Body of pancreas (tissue), 4 donors: ENCODE measurements around the gene TM9SF4. TPM values are rescaled to one million over a fixed set of nuclear protein-coding genes. Genes with fewer than 3 reads are reported as not detected.

ENCODE experiments used
- ATAC-seq: fragments of 150-250 bp; one replicate; pipeline ENCODE4 v1.9.1; 2016
- DNase-seq, 4 donors: peaks; one replicate each; pipeline ENCODE4 v3.0.0-alpha.2; 2019
- H3K27ac ChIP-seq, 4 donors: fragments of 200-600 bp; sonication (generic); 1 replicate in 3 of 4; 2 replicates in 1 of 4; pipeline versions ENCODE4 v1.5.1 to v1.6.1; 2016 to 2019; ENCODE audit warnings: mild to moderate bottlenecking in 1 of 4, mixed read lengths in 1 of 4, moderate library complexity in 1 of 4
- H3K27me3 ChIP-seq, 2 donors: fragments of 200-600 bp; sonication (generic); one replicate each; pipeline ENCODE4 v1.6.0; 2016; ENCODE audit warnings: mild to moderate bottlenecking in 1 of 2
- H3K36me3 ChIP-seq, 2 donors: fragments of 200-600 bp; sonication (generic); replicated peaks in 1 of 2; 2 replicates each; pipeline ENCODE4 v1.5.1; 2016; ENCODE audit warnings: low read depth in 2 of 2; ENCODE audit not compliant: insufficient read depth in 1 of 2
- H3K4me1 ChIP-seq: fragments of 200-600 bp; sonication (generic); one replicate; pipeline ENCODE4 v1.6.0; 2016
- H3K4me3 ChIP-seq, 2 donors: fragments of 200-600 bp; sonication (generic); 1 replicate in 1 of 2; 2 replicates in 1 of 2; pipeline ENCODE4 v1.5.1; 2016 to 2019
- H3K9me3 ChIP-seq, 3 donors: fragments of 200-600 bp; sonication (generic); 1 replicate in 2 of 3; 2 replicates in 1 of 3; pipeline ENCODE4 v1.5.1; 2016
- POLR2A ChIP-seq, 3 donors: fragments of 450-650 bp; IDR thresholded peaks; one replicate each; pipeline ENCODE4 v1.6.1; 2016; ENCODE audit warnings: antibody characterized with exemption in 3 of 3, mild to moderate bottlenecking in 2 of 3
- WGBS, 2 donors: methylation state at CpG; one replicate each; pipeline ENCODE4 v1.1.5; 2017; 5-methylcytosine and 5-hydroxymethylcytosine counted together
- intact Hi-C: fragments of 100-400 bp; cut with DNase I; formaldehyde crosslinking; loops from one replicate; pipeline ENCODE4 v1.15.1; 2023
- total RNA-seq, 2 donors: library from RNA; depleted of rRNA; stranded (reverse); fragments of >200 nt; gene quantifications; one replicate each; pipeline ENCODE4 v1.1.0, GENCODE V29; 2016
- TF ChIP-seq, protein P1 (sequence below), 7 experiments: fragments of 450-650 bp in 4 of 7; fragments of 200-600 bp in 3 of 7; sonication (generic) in 3 of 7; IDR thresholded peaks; one replicate each; pipeline ENCODE4 v1.5.1; 2016 to 2019; ENCODE audit warnings: antibody characterized with exemption in 7 of 7

Gene TM9SF4
- total RNA-seq, 2 donors from 2014 or later: 16.9 to 27.0 TPM

DNA sequence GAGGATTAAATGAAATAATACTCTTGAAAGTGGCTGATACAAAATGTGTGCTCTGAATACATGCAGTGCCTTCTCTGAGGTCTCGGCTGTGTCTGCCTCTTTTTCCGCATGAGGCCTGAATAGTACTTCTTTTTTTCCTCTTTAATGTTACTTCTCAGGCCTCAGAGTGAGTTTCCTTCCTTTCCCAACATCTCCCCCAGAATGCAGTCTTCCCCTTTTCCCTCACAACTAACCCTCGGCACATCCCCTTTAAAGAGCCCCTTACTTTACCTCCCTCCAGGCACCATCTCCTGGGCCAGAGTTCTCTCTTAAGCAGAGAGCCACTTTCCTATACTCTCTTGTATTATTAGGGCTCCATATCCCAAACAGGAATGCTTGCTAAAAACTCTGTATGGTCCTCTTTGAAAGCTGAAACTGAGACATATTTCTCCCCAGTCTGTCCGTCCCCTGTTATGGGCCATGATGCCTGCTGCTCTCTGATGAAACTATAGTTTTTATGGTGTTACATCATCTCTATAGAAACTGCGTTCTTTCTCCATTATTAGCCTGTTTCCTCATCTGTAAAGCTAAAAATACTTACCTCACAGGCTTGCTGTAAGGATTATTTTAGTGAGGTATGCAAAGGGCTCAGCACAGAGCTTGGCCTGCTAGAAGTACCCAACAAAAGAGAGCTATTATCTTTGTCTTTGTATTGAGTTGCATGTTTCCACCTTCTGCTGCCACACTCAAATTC, 95.8 kb downstream of the TM9SF4 start:
- Histone ChIP-seq H3K27me3 (no peaks in the 10 kb centered on the region), H3K36me3 (peaks cover 0 to 2% of the 10 kb centered on the region in 2 donors), H3K27ac (peak overlapping the region; percentile 21 to 93 (median 90)), H3K4me3 (no peak overlapping the region), H3K4me1 (peaks cover 82% of the 10 kb centered on the region), H3K9me3 (no peaks in the 10 kb centered on the region)
- WGBS, 2 donors: 24 to 42% methylated on average over 5 of the region's 5 CpGs
- intact Hi-C loops: no loop called here
- ATAC-seq: no peak
- TF ChIP-seq POLR2A (IDR thresholded peaks at IDR 0.05): no peak
- TF ChIP-seq, protein P1, sequence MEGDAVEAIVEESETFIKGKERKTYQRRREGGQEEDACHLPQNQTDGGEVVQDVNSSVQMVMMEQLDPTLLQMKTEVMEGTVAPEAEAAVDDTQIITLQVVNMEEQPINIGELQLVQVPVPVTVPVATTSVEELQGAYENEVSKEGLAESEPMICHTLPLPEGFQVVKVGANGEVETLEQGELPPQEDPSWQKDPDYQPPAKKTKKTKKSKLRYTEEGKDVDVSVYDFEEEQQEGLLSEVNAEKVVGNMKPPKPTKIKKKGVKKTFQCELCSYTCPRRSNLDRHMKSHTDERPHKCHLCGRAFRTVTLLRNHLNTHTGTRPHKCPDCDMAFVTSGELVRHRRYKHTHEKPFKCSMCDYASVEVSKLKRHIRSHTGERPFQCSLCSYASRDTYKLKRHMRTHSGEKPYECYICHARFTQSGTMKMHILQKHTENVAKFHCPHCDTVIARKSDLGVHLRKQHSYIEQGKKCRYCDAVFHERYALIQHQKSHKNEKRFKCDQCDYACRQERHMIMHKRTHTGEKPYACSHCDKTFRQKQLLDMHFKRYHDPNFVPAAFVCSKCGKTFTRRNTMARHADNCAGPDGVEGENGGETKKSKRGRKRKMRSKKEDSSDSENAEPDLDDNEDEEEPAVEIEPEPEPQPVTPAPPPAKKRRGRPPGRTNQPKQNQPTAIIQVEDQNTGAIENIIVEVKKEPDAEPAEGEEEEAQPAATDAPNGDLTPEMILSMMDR (IDR thresholded peaks at IDR 0.05): no peak
- DNase-seq: no peak

DNA sequence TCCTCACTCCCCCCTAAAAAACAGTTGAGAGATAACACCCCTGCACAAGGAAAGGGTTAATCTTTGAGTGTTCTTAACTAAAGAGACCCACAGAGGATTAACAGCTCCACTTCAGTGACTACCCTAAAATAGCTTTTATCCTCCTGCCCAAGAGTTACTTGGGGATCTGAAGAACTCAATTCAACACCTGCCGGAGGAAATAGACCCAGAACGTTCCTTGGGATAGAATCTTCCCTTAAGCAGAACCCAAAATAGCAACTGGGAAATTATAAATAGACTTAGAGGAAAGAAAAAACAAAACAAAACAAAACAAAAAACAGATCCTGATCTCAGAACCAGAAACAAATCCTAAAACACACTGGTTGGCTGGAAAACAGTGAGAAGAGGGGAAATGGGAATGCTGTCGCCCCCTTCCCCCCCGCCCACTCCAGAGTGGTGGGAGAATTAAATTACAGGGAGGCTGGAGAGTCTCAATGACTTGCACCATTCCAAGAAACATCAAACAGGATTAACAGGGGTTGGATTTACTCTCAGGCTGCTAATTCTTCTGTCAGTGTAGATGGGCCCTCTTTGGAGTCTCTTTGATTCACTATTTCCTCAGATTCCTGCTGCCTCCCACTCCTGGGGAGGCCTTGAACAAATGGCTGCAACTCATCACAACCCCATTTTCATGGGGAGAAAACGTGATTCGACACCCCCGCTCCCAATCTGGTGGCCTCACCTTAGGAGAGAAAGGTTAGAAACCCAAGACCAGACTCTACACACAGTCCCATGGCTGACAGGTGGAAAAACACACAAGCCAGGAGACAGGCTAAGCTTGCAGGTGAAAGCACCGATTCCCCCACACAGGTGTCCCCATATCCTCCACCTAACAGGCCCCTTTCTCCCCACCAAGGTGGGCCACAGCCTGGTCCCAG, 96.6 kb downstream of the TM9SF4 start:
- Histone ChIP-seq H3K27ac (peak overlapping the region in 3 of 4 donors; percentile 88 to 93 (median 92)), H3K4me3 (peak overlapping the region in 1 of 2 donors; percentile 76), H3K4me1 (peaks cover 82% of the 10 kb centered on the region), H3K36me3 (no peaks in the 10 kb centered on the region), H3K9me3 (no peaks in the 10 kb centered on the region), H3K27me3 (no peaks in the 10 kb centered on the region)
- intact Hi-C loops: no loop called here
- ATAC-seq (no peak), DNase-seq (no peak)
- no peak for TF ChIP-seq POLR2A (IDR thresholded peaks at IDR 0.05)
- TF ChIP-seq, protein P1 (IDR thresholded peaks at IDR 0.05): no peak
- 17 to 21% methylated on average over 8 of the region's 8 CpGs for WGBS, 2 donors

DNA sequence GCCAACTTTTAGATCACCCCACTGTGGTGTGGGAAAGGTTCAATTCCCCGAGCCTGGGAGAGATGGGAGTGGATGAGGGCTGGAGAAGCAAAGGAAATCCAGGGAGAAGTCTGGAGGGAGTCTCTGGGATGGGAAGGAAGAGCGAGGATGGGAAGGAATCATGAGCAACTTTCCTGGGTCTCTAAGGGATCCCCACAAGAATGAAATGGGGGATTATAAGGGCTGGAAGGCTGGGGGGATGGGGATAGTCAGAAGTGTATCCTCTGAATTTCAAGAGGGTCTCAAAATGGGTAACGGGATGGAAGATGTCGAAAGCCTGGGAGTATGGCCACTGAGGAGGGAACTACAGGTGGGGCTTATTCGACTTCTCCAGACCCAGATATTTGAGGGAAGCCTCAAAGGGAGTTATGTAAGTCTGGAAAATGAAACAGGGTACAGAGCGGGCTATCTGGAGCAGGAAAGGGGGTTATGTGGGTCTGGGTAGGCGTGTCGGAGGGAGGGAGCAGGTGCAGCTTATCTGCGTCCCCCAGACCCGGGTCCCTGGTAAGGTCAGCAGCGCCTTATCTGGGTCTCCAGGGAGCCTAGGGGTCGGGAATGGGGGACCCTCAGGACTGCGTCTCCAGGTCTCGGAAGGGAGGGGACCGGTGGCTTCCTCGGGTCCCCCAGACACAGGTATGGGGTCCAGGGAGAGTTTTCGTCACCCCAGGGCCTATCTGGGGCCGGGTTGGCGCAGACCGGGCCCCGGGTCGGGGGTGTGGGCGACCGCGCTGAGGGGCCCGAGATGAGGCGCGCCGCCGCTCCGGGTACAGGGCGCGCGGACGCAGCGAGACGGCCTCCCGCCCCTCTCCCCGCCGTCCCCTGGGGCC, 97.5 kb downstream of the TM9SF4 start:
- H3K27me3 ChIP-seq: no peaks in the 10 kb centered on the region
- intact Hi-C loops: no loop called here
- H3K4me1 ChIP-seq: peaks cover 73% of the 10 kb centered on the region
- no peak for DNase-seq
- 3 to 9% methylated on average over 8 to 17 of the region's 40 CpGs for WGBS, 2 donors
- no peak for ATAC-seq
- no peaks in the 10 kb centered on the region for H3K36me3 ChIP-seq
- H3K9me3 ChIP-seq: no peaks in the 10 kb centered on the region
- TF ChIP-seq, protein P1 (IDR thresholded peaks at IDR 0.05): no peak
- TF ChIP-seq POLR2A (IDR thresholded peaks at IDR 0.05): no peak
- peak overlapping the region; percentile 57 to 76 for H3K4me3 ChIP-seq
- H3K27ac ChIP-seq: peak overlapping the region; percentile 76 to 93 (median 90)

DNA sequence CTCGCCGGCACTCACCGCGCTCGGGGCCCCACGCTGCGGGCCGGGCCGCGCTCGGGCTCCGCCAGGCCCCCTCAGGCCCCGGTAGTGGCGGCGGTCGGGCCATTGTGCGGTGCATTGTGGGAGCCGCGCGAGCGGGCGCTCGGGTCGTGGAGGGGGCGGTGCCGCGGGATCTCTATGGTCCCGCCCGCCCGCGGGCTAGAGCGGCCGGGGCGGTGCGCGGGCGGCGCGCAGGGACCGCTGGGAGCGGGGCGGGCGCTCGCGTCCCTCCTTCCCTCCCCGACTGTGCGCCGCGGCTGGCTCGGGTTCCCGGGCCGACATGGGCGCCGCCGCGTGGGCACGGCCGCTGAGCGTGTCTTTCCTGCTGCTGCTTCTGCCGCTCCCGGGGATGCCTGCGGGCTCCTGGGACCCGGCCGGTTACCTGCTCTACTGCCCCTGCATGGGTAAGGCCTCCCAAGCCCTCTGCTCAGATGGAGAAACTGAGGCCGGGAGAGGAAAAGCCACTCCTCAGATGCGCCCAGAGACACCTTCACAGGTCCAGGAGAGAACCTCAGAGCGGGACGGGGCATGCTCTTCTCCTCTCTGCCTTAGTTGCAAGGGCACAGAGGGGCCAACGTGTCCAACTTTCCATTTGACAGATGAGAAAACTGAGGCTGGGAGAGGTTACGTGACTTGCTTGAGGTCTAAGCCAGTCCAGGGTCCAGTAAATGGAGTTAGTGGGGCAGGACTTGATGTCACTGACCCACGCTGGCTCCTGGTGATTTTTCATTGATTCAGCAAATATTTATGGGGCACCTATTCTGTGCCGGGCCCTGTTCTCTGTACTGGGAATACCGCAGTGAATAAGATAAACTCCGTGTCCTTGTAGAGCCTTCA, 98.3 kb downstream of the TM9SF4 start, which contains the start of the genes PLAGL2 and POFUT1:
TSS of gene PLAGL2 (minus strand) at position 118 of the 873 bp plus-strand sequence. CDS start 5,565 bp downstream, outside the sequence.
TSS of gene POFUT1 (plus strand) at position 255 of the 873 bp plus-strand sequence. CDS start at position 317, 62 bp downstream.
- peak; percentile 94 for ATAC-seq
- Histone ChIP-seq H3K36me3 (no peaks in the 10 kb centered on the region), H3K9me3 (no peaks in the 10 kb centered on the region), H3K4me1 (peaks cover 64% of the 10 kb centered on the region), H3K4me3 (peak within 1 kb of the TSS; percentile 61 to 76), H3K27me3 (no peaks in the 10 kb centered on the region), H3K27ac (peak within 1 kb of the TSS; percentile 76 to 93 (median 90))
- 0% methylated on average over 5 to 44 of the region's 74 CpGs for WGBS, 2 donors
- DNase-seq: peak; percentile 89 to 94 (median 90)
- peak; percentile 64 to 83 (median 83) for TF ChIP-seq POLR2A (IDR thresholded peaks at IDR 0.05)
- TF ChIP-seq, protein P1 (IDR thresholded peaks at IDR 0.05): peak in 3 of 7 experiments; percentile 29 to 47 (median 35)
- intact Hi-C loops: no loop called here
